ENCODE measurements around the gene FARSA.

Gene FARSA

GRCh38 chr19:12969292-12969988, 35.9 kb upstream of the FARSA start, which contains the start of gene DAND5:
TSS of gene DAND5 (plus strand) at chr19:12969576. CDS start at chr19:12969661, 85 bp downstream.
- Histone ChIP-seq H3K9me3 (ENCODE audit: severe bottlenecking) (no peaks in the 10 kb centered on the region), H3K27me3 (ENCODE audit: insufficient read depth, poor library complexity, severe bottlenecking) (no peaks in the 10 kb centered on the region), H3K4me1 (ENCODE audit: insufficient read depth, poor library complexity, severe bottlenecking) (peaks cover 7% of the 10 kb centered on the region), H3K36me3 (ENCODE audit: low read depth) (no peaks in the 10 kb centered on the region), H3K4me3 (ENCODE audit: severe bottlenecking) (no peak within 1 kb of the TSS), H3K27ac (ENCODE audit: poor library complexity, severe bottlenecking) (no peak within 1 kb of the TSS)
- DNase-seq (ENCODE audit: low spot score) (no peak), ATAC-seq (ENCODE audit: low read depth) (no peak)
- TF ChIP-seq CTCF (IDR thresholded peaks at IDR 0.05; ENCODE audit: poor library complexity, severe bottlenecking) = no peak

DNA sequence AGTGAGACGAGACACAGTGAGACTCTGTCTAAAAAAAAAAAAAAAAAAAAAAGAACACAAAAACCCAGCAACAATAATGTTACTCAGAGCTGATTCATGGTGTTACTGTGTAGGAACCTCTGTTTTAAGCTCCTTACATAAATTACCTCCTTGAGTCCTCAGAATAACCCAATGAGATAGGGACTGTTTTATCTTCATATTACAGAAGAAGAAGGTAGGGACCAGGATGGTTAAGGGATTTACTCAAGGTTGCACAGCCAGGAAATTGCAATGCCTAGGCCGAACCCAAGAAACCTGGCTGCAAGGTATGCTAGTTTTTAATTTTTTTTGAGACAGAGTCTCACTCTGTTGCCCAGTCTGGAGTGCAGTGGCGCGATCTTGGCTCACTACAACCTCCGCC, 34.4 kb upstream of the FARSA start:
- no peak overlapping the region for H3K4me3 ChIP-seq (ENCODE audit: severe bottlenecking)
- DNase-seq (ENCODE audit: low spot score) = no peak
- H3K36me3 ChIP-seq (ENCODE audit: low read depth) = no peaks in the 10 kb centered on the region
- H3K27ac ChIP-seq (ENCODE audit: poor library complexity, severe bottlenecking) = no peak overlapping the region
- H3K9me3 ChIP-seq (ENCODE audit: severe bottlenecking) = no peaks in the 10 kb centered on the region
- no peak for TF ChIP-seq CTCF (IDR thresholded peaks at IDR 0.05; ENCODE audit: poor library complexity, severe bottlenecking)
- peaks cover 7% of the 10 kb centered on the region for H3K4me1 ChIP-seq (ENCODE audit: insufficient read depth, poor library complexity, severe bottlenecking)
- no peaks in the 10 kb centered on the region for H3K27me3 ChIP-seq (ENCODE audit: insufficient read depth, poor library complexity, severe bottlenecking)
- ATAC-seq (ENCODE audit: low read depth) = no peak

GRCh38 chr19:12965812-12966135, 32.3 kb upstream of the FARSA start:
- Histone ChIP-seq H3K27ac (ENCODE audit: poor library complexity, severe bottlenecking) (peak overlapping the region; percentile 8), H3K4me3 (ENCODE audit: severe bottlenecking) (peak overlapping the region; percentile 21)

DNA sequence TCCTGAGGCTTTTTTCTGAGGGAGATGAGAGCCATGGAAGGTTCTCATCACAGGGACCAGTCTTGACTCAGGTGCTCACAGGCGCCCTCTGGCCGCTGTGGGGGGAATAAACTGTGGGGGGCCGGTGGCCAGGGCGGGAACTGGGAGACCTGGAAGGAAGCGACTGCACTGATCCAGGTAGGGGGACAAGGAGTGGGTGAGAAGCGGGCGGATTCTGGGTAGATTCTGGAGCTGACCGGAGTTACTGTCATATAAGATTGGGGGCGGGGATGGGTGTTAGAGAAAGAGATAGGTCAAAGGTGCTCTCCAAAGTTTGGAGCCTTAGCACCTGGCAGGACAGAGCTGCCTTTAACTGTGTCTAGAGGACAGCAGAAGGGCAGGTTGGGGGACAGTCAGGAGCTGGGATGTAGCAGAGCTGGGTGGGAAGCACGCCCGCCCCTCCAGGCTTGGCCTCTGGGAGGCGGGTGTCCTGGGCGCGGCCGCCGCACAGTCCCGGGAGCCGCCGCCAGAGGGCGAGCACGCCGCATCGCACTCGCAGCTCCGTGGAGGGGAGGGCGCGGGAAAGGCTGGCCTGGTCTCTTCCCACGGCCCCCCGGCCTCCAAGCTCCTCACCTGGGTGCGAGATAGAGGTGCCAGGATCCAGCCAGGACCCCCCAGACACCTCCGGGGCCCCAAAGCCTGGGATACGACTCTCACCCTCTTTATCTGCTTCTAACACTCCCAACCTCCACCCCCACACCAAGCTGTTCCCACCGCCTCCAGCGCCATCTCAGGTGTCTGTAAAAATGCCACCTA, 31.7 kb upstream of the FARSA start:
- ATAC-seq (ENCODE audit: low read depth) (peak; percentile 92), DNase-seq (ENCODE audit: low spot score) (no peak)
- Histone ChIP-seq H3K9me3 (ENCODE audit: severe bottlenecking) (no peaks in the 10 kb centered on the region), H3K36me3 (ENCODE audit: low read depth) (no peaks in the 10 kb centered on the region), H3K4me1 (ENCODE audit: insufficient read depth, poor library complexity, severe bottlenecking) (peaks cover 7% of the 10 kb centered on the region), H3K4me3 (ENCODE audit: severe bottlenecking) (peak overlapping the region; percentile 21), H3K27me3 (ENCODE audit: insufficient read depth, poor library complexity, severe bottlenecking) (no peaks in the 10 kb centered on the region), H3K27ac (ENCODE audit: poor library complexity, severe bottlenecking) (peak overlapping the region; percentile 8)
- TF ChIP-seq CTCF (IDR thresholded peaks at IDR 0.05; ENCODE audit: poor library complexity, severe bottlenecking) = peak; percentile 97

More at GRCh38 chr19:12965812-12966135, 32.3 kb upstream of the FARSA start:
- DNase-seq (ENCODE audit: low spot score) (no peak), ATAC-seq (ENCODE audit: low read depth) (no peak)
- Histone ChIP-seq H3K4me1 (ENCODE audit: insufficient read depth, poor library complexity, severe bottlenecking) (peaks cover 7% of the 10 kb centered on the region), H3K9me3 (ENCODE audit: severe bottlenecking) (no peaks in the 10 kb centered on the region), H3K36me3 (ENCODE audit: low read depth) (no peaks in the 10 kb centered on the region), H3K27me3 (ENCODE audit: insufficient read depth, poor library complexity, severe bottlenecking) (no peaks in the 10 kb centered on the region)
- no peak for TF ChIP-seq CTCF (IDR thresholded peaks at IDR 0.05; ENCODE audit: poor library complexity, severe bottlenecking)
